ENCODE results near the gene KANSL2.

DNA sequence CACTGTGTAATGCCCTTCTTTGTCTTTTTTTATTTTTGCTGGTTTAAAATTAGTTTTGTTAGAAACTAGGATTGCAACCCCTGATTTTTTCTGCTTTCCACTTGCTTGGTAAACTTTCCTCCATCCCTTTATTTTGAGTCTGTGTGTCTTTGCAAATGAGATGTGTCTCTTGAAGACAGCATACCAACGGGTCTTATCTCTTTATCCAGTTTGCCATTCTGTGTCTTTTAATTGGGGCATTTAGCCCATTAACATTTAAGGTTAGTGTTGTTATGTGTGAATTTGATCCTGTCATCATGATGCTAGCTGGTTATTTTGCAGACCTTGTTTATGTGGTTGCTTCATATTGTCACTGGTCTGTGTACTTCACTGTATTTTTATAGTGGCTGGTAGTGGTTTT, 68.7 kb downstream of the KANSL2 start:
- TF ChIP-seq TAF1 (IDR thresholded peaks at IDR 0.05; ENCODE audit: low read depth): no peak
- no peak for TF ChIP-seq ZBTB7A (IDR thresholded peaks at IDR 0.05; ENCODE audit: low read depth)
- no peak for TF ChIP-seq TCF12 (IDR thresholded peaks at IDR 0.05; ENCODE audit: low read depth)
- TF ChIP-seq CREB1 (IDR thresholded peaks at IDR 0.05; ENCODE audit: low read depth): no peak
- TF ChIP-seq RAD21 (IDR thresholded peaks at IDR 0.05; ENCODE audit: low read depth): no peak
